Measurements from ENCODE around the gene MELTF. TPM values are rescaled to one million over a fixed set of nuclear protein-coding genes. Genes with fewer than 3 reads are reported as not detected.
A peak's percentile ranks its signal among the peaks of the same experiment; 100 is the strongest.

The MELTF gene
- total and polyA plus RNA-seq, 2 donors (not counting 1 experiment from before 2014, with no cell fraction given), result 0.13 to 2.9 TPM

DNA sequence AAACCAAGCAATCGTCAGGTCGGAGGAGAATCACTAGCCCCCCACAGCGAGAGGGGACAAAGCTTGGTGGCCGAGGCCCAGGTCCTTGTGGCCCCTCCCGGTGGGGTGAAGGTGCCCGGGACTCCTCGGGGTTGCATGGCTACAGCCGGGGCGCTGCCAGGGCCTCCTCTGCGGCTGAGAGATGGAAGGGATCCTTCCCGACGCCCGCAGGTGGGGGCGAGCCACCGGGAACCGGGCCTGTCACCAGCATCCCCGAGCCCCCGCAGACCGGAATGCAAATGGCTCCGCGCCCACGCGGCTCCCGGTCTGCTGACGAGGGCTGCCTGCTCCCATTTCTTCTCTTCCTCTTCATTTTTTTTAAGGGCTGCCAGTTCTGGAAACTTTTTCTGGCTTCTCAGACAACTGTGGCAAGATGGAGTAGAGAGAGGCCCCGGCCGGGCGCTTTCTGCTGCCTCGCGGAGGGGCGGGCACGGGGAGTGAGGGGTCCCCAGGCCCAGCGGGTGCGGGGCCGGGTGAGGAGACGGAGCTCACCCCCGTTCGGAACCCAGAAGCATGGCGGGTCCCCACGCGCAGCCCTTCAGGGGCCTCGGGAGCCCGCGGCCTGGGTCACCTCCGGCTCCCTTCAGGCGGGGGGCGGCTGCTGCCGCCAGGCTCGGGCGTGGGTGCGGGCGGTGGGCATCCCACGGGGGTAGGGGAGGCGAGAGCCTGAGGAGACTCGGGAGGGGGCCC lies 27.5 kb downstream of the MELTF start:
- peak overlapping the region; percentile 96 for H3K4me2 ChIP-seq (replicated peaks; ENCODE audit: low read depth, low read length, poor library complexity, severe bottlenecking)
- H3K36me3 ChIP-seq (replicated peaks in 1 of 2; ENCODE audit: control extremely low read depth in 1 of 2, control insufficient read depth in 1 of 2, extremely low read depth in 1 of 2, insufficient read depth in 2 of 2, low read length in 1 of 2), result no peaks in the 10 kb centered on the region
- DNase-seq (no peak), ATAC-seq (ENCODE audit: low read depth) (peak; percentile 1)
- H3K27ac ChIP-seq (ENCODE audit: low read length in 2 of 2), result no peak overlapping the region
- Mint-ChIP-seq H3K4me3 (peak overlapping the region; percentile 89), H3K27me3 (peaks cover 12% of the 10 kb centered on the region), H3K27ac (peak overlapping the region; percentile 63), H3K9me3 (ENCODE audit: insufficient read depth) (no peaks in the 10 kb centered on the region), H3K4me1 (peaks cover 15% of the 10 kb centered on the region)
- H3K9ac ChIP-seq (ENCODE audit: low read length), result peak overlapping the region; percentile 66
- intact Hi-C loops (cut with micrococcal nuclease), result loop anchor here (1.0 to 2.0 kb wide), 2 partner anchors 23 to 27 kb away; partner anchors contain the start of gene MELTF
- H3K4me1 ChIP-seq (ENCODE audit: control insufficient read depth in 2 of 2, insufficient read depth in 2 of 2, low read length in 2 of 2), result peaks cover 7 to 13% of the 10 kb centered on the region in 2 donors
- H4K20me1 ChIP-seq (ENCODE audit: control insufficient read depth, insufficient read depth, low read length, poor library complexity, severe bottlenecking), result no peaks in the 10 kb centered on the region
- 42% methylated on average over 44 of the region's 55 CpGs for WGBS (ENCODE audit: insufficient coverage)
- peaks cover 0 to 10% (median 4%) of the 10 kb centered on the region in 4 experiments for H3K27me3 ChIP-seq (replicated peaks in 1 of 4; ENCODE audit: control extremely low read depth in 1 of 4, control insufficient read depth in 3 of 4, insufficient read depth in 4 of 4, low read length in 3 of 4)
- peak overlapping the region in 3 of 5 experiments; percentile 48 to 59 (median 58) for H3K4me3 ChIP-seq (ENCODE audit: control extremely low read depth in 1 of 5, extremely low read depth in 1 of 5, insufficient read depth in 1 of 5, low read depth in 2 of 5, low read length in 4 of 5)
- ChIA-PET POLR2A (interaction anchor here (2.9 kb wide), 1 partner anchor 21 kb away, joined by 13 read pairs; no protein-coding TSS in a partner anchor), CTCF (interaction anchor here (1.3 to 7.2 kb wide), 6 partner anchors 9 to 190 kb away, joined by 3 to 64 read pairs (median 24); partner anchors contain the start of gene MELTF)
- H3K9me3 ChIP-seq (ENCODE audit: control extremely low read depth in 1 of 3, control insufficient read depth in 2 of 3, insufficient read depth in 1 of 3, low read length in 2 of 3), result peaks cover 0 to 10% (median 0%) of the 10 kb centered on the region in 3 donors
- H2AFZ ChIP-seq (ENCODE audit: insufficient read depth, low read depth, low read length, poor library complexity, severe bottlenecking), result peak overlapping the region; percentile 89
- TF ChIP-seq, protein P1, sequence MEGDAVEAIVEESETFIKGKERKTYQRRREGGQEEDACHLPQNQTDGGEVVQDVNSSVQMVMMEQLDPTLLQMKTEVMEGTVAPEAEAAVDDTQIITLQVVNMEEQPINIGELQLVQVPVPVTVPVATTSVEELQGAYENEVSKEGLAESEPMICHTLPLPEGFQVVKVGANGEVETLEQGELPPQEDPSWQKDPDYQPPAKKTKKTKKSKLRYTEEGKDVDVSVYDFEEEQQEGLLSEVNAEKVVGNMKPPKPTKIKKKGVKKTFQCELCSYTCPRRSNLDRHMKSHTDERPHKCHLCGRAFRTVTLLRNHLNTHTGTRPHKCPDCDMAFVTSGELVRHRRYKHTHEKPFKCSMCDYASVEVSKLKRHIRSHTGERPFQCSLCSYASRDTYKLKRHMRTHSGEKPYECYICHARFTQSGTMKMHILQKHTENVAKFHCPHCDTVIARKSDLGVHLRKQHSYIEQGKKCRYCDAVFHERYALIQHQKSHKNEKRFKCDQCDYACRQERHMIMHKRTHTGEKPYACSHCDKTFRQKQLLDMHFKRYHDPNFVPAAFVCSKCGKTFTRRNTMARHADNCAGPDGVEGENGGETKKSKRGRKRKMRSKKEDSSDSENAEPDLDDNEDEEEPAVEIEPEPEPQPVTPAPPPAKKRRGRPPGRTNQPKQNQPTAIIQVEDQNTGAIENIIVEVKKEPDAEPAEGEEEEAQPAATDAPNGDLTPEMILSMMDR (IDR thresholded peaks at IDR 0.05), result no peak
- TF ChIP-seq EZH2 (IDR thresholded peaks at IDR 0.05; ENCODE audit: borderline replicate concordance, insufficient read depth, low read depth, low read length, poor library complexity, severe bottlenecking), result no peak
- H3K79me2 ChIP-seq (ENCODE audit: control insufficient read depth, insufficient read depth, low read length), result no peaks in the 10 kb centered on the region
